Endothelial cell of umbilical vein (primary cell): ENCODE data around the gene HIVEP1. TPM values are rescaled to one million over a fixed set of nuclear protein-coding genes. Genes with fewer than 3 reads are reported as not detected.

Source experiments
- BruUV-seq: library from RNA; stranded (reverse); fragments of 400-500 nt; replicated peaks from 2 replicates; lab custom pipeline; 2021; lab: Mats Ljungman, UMichigan
- CTCF ChIA-PET: fragments of 300-600, 350-600 bp; sonication (Branson Sonifier 250); formaldehyde crosslinking; loops from one replicate; lab custom pipeline; 2021; ENCODE audit warnings: antibody characterized with exemption, inconsistent platforms; lab: Charles Lee
- POLR2A ChIA-PET: fragments of 300-600, 350-600 bp; sonication (Branson Sonifier 250); formaldehyde crosslinking; loops from one replicate; lab custom pipeline; 2021; ENCODE audit warnings: antibody characterized with exemption, inconsistent platforms; lab: Charles Lee
- DNase-seq: peaks from one replicate; pipeline ENCODE4 v3.0.0-alpha.2; 2011; ENCODE audit warnings: low read depth, low spot score
- FAIRE-seq: peaks from 2 replicates; lab custom pipeline; 2011; peaks lifted over from hg19 to GRCh38; lab: Jason Lieb, UNC
- H2AFZ ChIP-seq: 2 replicates; pipeline ENCODE4 v1.6.0; 2012; ENCODE audit warnings: low read depth, low read length, control low read depth, inconsistent platforms
- H3K27ac ChIP-seq: 2 replicates; pipeline ENCODE4 v1.5.1; 2011; ENCODE audit warnings: low read depth, mild to moderate bottlenecking, control low read depth, low read length, moderate library complexity; ENCODE audit not compliant: insufficient read depth
- H3K27me3 ChIP-seq, 2 experiments: 2 replicates each; pipeline versions ENCODE4 v1.6.0 to v1.6.1; 2011; ENCODE audit warnings: low read length in 2 of 2, mixed read lengths in 1 of 2; ENCODE audit not compliant: control insufficient read depth in 2 of 2, insufficient read depth in 2 of 2
- H3K36me3 ChIP-seq, 2 experiments: 2 replicates in 1 of 2; 3 replicates in 1 of 2; pipeline ENCODE4 v1.5.1; 2011; ENCODE audit warnings: low read length in 2 of 2, mild to moderate bottlenecking in 1 of 2, moderate library complexity in 1 of 2; ENCODE audit not compliant: control insufficient read depth in 2 of 2, insufficient read depth in 2 of 2; ENCODE audit errors: extremely low read depth in 1 of 2
- H3K4me1 ChIP-seq: 3 replicates; pipeline ENCODE4 v1.5.1; 2011; ENCODE audit warnings: mild to moderate bottlenecking, low read length; ENCODE audit not compliant: control insufficient read depth, insufficient read depth; ENCODE audit errors: extremely low read depth
- H3K4me2 ChIP-seq: 2 replicates; pipeline ENCODE4 v1.6.1; 2011; ENCODE audit warnings: low read length, control low read depth, mixed read lengths; ENCODE audit not compliant: insufficient read depth
- H3K4me3 ChIP-seq, 3 experiments: fragments of 200-600 bp in 1 of 3; sonication (generic), shearing (Covaris generic) in 1 of 3; replicated peaks in 1 of 3; 2 replicates each; pipeline ENCODE4 v1.5.1; 2011 to 2016; ENCODE audit warnings: control low read depth in 3 of 3, low read length in 3 of 3, mild to moderate bottlenecking in 2 of 3, inconsistent platforms in 1 of 3, low read depth in 1 of 3, moderate library complexity in 1 of 3; ENCODE audit not compliant: insufficient read depth in 1 of 3
- H3K79me2 ChIP-seq: 2 replicates; pipeline ENCODE4 v1.6.0; 2012; ENCODE audit warnings: low read length, inconsistent platforms; ENCODE audit not compliant: control insufficient read depth, insufficient read depth
- H3K9ac ChIP-seq: replicated peaks from 2 replicates; pipeline ENCODE3; 2011; ENCODE audit warnings: low read length, control low read depth; ENCODE audit not compliant: insufficient read depth; ENCODE audit errors: extremely low read depth
- H3K9me1 ChIP-seq: replicated peaks from 3 replicates; pipeline ENCODE4 v1.6.0; 2011; ENCODE audit warnings: mild to moderate bottlenecking, low read length; ENCODE audit not compliant: control insufficient read depth, insufficient read depth; ENCODE audit errors: extremely low read depth
- H3K9me3 ChIP-seq: replicated peaks from 2 replicates; pipeline ENCODE4 v1.5.1; 2012; ENCODE audit warnings: low read length, inconsistent platforms; ENCODE audit not compliant: control insufficient read depth, insufficient read depth
- H4K20me1 ChIP-seq: replicated peaks from 2 replicates; pipeline ENCODE3; 2011; ENCODE audit warnings: mild to moderate bottlenecking, low read length; ENCODE audit not compliant: control insufficient read depth, insufficient read depth; ENCODE audit errors: extremely low read depth
- CTCF ChIP-seq, 2 donors: IDR thresholded peaks; 1 replicate in 1 of 2; 2 replicates in 1 of 2; pipeline ENCODE4 v1.5.1; 2011; ENCODE audit warnings: low read length in 2 of 2, mild to moderate bottlenecking in 2 of 2, moderate library complexity in 2 of 2, control low read depth in 1 of 2, inconsistent platforms in 1 of 2, low read depth in 1 of 2; ENCODE audit not compliant: insufficient read depth in 1 of 2; ENCODE audit errors: extremely low read depth in 1 of 2
- EZH2 ChIP-seq: IDR thresholded peaks from 2 replicates; pipeline ENCODE4 v1.6.1; 2012; ENCODE audit warnings: borderline replicate concordance, low read depth, mild to moderate bottlenecking, moderate library complexity, low read length, inconsistent platforms; ENCODE audit not compliant: severe bottlenecking
- FOS ChIP-seq: IDR thresholded peaks from 2 replicates; pipeline ENCODE4 v1.6.1; 2011; ENCODE audit warnings: mild to moderate bottlenecking, low read length, moderate library complexity, borderline replicate concordance; ENCODE audit not compliant: insufficient read depth
- GATA2 ChIP-seq: IDR thresholded peaks from 2 replicates; pipeline ENCODE4 v1.7.0; 2011; ENCODE audit warnings: low read depth, mild to moderate bottlenecking, moderate library complexity, mixed read lengths, low read length; ENCODE audit not compliant: insufficient read length, insufficient read depth
- JUN ChIP-seq: IDR thresholded peaks from 2 replicates; pipeline ENCODE4 v1.6.1; 2011; ENCODE audit warnings: borderline replicate concordance, low read depth; ENCODE audit not compliant: insufficient read length, insufficient read depth
- MAX ChIP-seq: IDR thresholded peaks from 2 replicates; pipeline ENCODE4 v1.6.1; 2011; ENCODE audit not compliant: insufficient read depth, insufficient read length
- MYC ChIP-seq: IDR thresholded peaks from one replicate; pipeline ENCODE4 v1.6.1; 2011; ENCODE audit warnings: mild to moderate bottlenecking, low read depth, low read length
- POLR2A ChIP-seq: IDR thresholded peaks from 2 replicates; pipeline ENCODE4 v1.6.1; 2012; ENCODE audit warnings: low read depth, mild to moderate bottlenecking, control low read depth, low read length
- POLR2AphosphoS5 ChIP-seq: IDR thresholded peaks from 2 replicates; pipeline ENCODE4 v1.6.1; 2012; ENCODE audit warnings: low read depth, mild to moderate bottlenecking, control low read depth, low read length, moderate library complexity; ENCODE audit not compliant: insufficient read depth
- dilution Hi-C: fragments of 300-500 bp; cut with MboI; formaldehyde crosslinking; loops from one replicate; pipeline ENCODE4 v1.15.0; 2019; ENCODE audit warnings: low sequenced_read_pairs; ENCODE audit not compliant: extremely low pct_ligation_motif_present
- intact Hi-C: fragments of 100-400 bp; cut with micrococcal nuclease; formaldehyde crosslinking; loops from one replicate; pipeline ENCODE4 v1.10.0; 2022
- polyA plus RNA-seq, 4 experiments: library from polyadenylated mRNA; depleted of rRNA in 3 of 4; stranded (reverse) in 3 of 4; unstranded in 1 of 4; fragments of >200 nt; gene quantifications; 2 replicates each; pipeline versions ENCODE4 v1.2.1 to v1.2.3, GENCODE V29; 2011 to 2012; ENCODE audit warnings: missing spikeins in 1 of 4
- total RNA-seq: library from RNA; stranded (reverse); gene quantifications from 2 replicates; pipeline ENCODE4 v1.2.3, GENCODE V29; 2021

The HIVEP1 gene
- total and polyA plus RNA-seq, 2 donors (not counting 3 experiments of a cell fraction or from before 2014, with no cell fraction given) = 33.5 to 49.2 TPM

- H3K36me3 ChIP-seq = peaks cover 0 to 3% of the 10 kb centered on the region in 2 experiments
- H3K9me1 ChIP-seq = no peaks in the 10 kb centered on the region
- CTCF ChIA-PET = interaction anchor here (0.9 to 1.3 kb wide), 3 partner anchors 9 to 379 kb away, joined by 3 to 4 read pairs (median 4); no protein-coding TSS in a partner anchor
- H3K4me3 ChIP-seq = no peak overlapping the region
- no peak overlapping the region for H3K27ac ChIP-seq
- DNase-seq (no peak), FAIRE-seq (no peak)
- no peaks in the 10 kb centered on the region for H3K9me3 ChIP-seq
- peaks cover 3% of the 10 kb centered on the region for H3K4me1 ChIP-seq
- no peak for TF ChIP-seq FOS
- TF ChIP-seq JUN = no peak
- TF ChIP-seq GATA2 = no peak
- no peak for TF ChIP-seq POLR2A
- TF ChIP-seq CTCF (IDR thresholded peaks at IDR 0.05; ENCODE audit: extremely low read depth in 1 of 2, insufficient read depth in 1 of 2, low read depth in 1 of 2, low read length in 2 of 2) = no peak
- no peak for TF ChIP-seq POLR2AphosphoS5
- no peak for TF ChIP-seq EZH2
- no peak for TF ChIP-seq MYC
- TF ChIP-seq MAX = no peak
- peaks cover 86% of the 10 kb centered on the region for H3K79me2 ChIP-seq
- H3K4me2 ChIP-seq = no peak overlapping the region
- POLR2A ChIA-PET = no interaction called here
- BruUV-seq = no TSS peak
- no peaks in the 10 kb centered on the region for H3K27me3 ChIP-seq
- H2AFZ ChIP-seq = no peak overlapping the region
- dilution Hi-C loops (no loop called here), intact Hi-C loops (no loop called here)
- no peak overlapping the region for H3K9ac ChIP-seq
- H4K20me1 ChIP-seq = peaks cover 3% of the 10 kb centered on the region
Measured at GRCh38 chr6:12034349-12034748, 22.2 kb downstream of the HIVEP1 start.
